ENCODE results near the gene CAPN12. TPM values are rescaled to one million over a fixed set of nuclear protein-coding genes. Genes with fewer than 3 reads are reported as not detected.

Gene CAPN12
- polyA plus RNA-seq, 1 of the 3 experiments (the other 2 are of a cell fraction) = 3.0 TPM

- peak overlapping the region; percentile 81 to 99 for H3K27ac ChIP-seq (ENCODE audit: low read depth in 2 of 2, low read length in 1 of 2)
- no peak overlapping the region; a peak in 2 of 4 replicates for H3K4me3 ChIP-seq (ENCODE audit: low read depth in 2 of 2, low read length in 1 of 2)
- peaks cover 91% of the 10 kb centered on the region for H3K79me2 ChIP-seq (ENCODE audit: insufficient read depth)
- peaks cover 75% of the 10 kb centered on the region for H3F3A ChIP-seq (replicated peaks; ENCODE audit: insufficient read depth)
- TF ChIP-seq MXI1 (IDR thresholded peaks at IDR 0.05; ENCODE audit: low read depth, low read length) = no peak
- TF ChIP-seq RAD21 (IDR thresholded peaks at IDR 0.05; ENCODE audit: low read length) = peak; percentile 27
- TF ChIP-seq SMC3 (IDR thresholded peaks at IDR 0.05; ENCODE audit: low read depth, low read length) = no peak
- TF ChIP-seq EP300 (IDR thresholded peaks at IDR 0.05; ENCODE audit: borderline replicate concordance in 1 of 2, low read depth in 1 of 2, low read length in 1 of 2) = no peak
- no peak for TF ChIP-seq MAX (IDR thresholded peaks at IDR 0.05; ENCODE audit: low read depth)
- no peak for TF ChIP-seq TCF12 (IDR thresholded peaks at IDR 0.05)
- TF ChIP-seq NFIC (IDR thresholded peaks at IDR 0.05; ENCODE audit: borderline replicate concordance) = 0 out of 2 replicates have a peak, but pooled peaks have one; percentile 12
- no peak for TF ChIP-seq TAF1 (IDR thresholded peaks at IDR 0.05; ENCODE audit: borderline replicate concordance, low read depth, low read length)
- peak; percentile 66 for TF ChIP-seq CTCF (IDR thresholded peaks at IDR 0.05)
- TF ChIP-seq, protein P1, sequence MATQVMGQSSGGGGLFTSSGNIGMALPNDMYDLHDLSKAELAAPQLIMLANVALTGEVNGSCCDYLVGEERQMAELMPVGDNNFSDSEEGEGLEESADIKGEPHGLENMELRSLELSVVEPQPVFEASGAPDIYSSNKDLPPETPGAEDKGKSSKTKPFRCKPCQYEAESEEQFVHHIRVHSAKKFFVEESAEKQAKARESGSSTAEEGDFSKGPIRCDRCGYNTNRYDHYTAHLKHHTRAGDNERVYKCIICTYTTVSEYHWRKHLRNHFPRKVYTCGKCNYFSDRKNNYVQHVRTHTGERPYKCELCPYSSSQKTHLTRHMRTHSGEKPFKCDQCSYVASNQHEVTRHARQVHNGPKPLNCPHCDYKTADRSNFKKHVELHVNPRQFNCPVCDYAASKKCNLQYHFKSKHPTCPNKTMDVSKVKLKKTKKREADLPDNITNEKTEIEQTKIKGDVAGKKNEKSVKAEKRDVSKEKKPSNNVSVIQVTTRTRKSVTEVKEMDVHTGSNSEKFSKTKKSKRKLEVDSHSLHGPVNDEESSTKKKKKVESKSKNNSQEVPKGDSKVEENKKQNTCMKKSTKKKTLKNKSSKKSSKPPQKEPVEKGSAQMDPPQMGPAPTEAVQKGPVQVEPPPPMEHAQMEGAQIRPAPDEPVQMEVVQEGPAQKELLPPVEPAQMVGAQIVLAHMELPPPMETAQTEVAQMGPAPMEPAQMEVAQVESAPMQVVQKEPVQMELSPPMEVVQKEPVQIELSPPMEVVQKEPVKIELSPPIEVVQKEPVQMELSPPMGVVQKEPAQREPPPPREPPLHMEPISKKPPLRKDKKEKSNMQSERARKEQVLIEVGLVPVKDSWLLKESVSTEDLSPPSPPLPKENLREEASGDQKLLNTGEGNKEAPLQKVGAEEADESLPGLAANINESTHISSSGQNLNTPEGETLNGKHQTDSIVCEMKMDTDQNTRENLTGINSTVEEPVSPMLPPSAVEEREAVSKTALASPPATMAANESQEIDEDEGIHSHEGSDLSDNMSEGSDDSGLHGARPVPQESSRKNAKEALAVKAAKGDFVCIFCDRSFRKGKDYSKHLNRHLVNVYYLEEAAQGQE (IDR thresholded peaks at IDR 0.05; ENCODE audit: low read depth, low read length) = no peak
- DNase-seq = peak; percentile 56
- peaks cover 43 to 58% of the 10 kb centered on the region in 2 experiments; a peak in 3 of 4 replicates for H3K4me1 ChIP-seq (ENCODE audit: control insufficient read depth in 1 of 2, insufficient read depth in 2 of 2, low read depth in 1 of 2, low read length in 1 of 2)
- ChIA-PET POLR2A (no interaction called here), CTCF (interaction anchor here (1.2 to 1.3 kb wide), 3 partner anchors 10 to 18 kb away, joined by 3 to 5 read pairs (median 3); no protein-coding TSS in a partner anchor)
- H3K9ac ChIP-seq = peak overlapping the region; percentile 73
- H3K27me3 ChIP-seq (ENCODE audit: insufficient read depth) = no peaks in the 10 kb centered on the region
- no peaks in the 10 kb centered on the region for H3K9me3 ChIP-seq
- peaks cover 0 to 14% of the 10 kb centered on the region in 2 experiments for H3K36me3 ChIP-seq (replicated peaks in 1 of 2; ENCODE audit: control insufficient read depth in 1 of 2, insufficient read depth in 2 of 2, low read length in 1 of 2)
- no peaks in the 10 kb centered on the region for H4K20me1 ChIP-seq (ENCODE audit: insufficient read depth)
- H3K4me2 ChIP-seq = peak overlapping the region; percentile 66
- H2AFZ ChIP-seq (ENCODE audit: low read depth) = no peak overlapping the region
- WGBS (ENCODE audit: low lambda C conversion rate) = 19% methylated on average over 10 of the region's 10 CpGs
- no peaks in the 10 kb centered on the region for H3K9me2 ChIP-seq
These were observed 58.4 kb downstream of the CAPN12 start for GRCh38 chr19:38685666-38686529.
